Germinal center (tissue), 1 donor: ENCODE data around the gene CNOT1.
"Not testable (repeated sequence)": the region's sequence is repeated elsewhere in the genome, so short reads cannot be mapped to it uniquely, and the experiment has no call there.

Source experiments
- DNase-seq: peaks from one replicate; pipeline ENCODE4 v3.0.0; 2012; ENCODE audit warnings: mixed read lengths, low spot score

Gene CNOT1

GRCh38 chr16:58629733-58630640 lies at the start of gene CNOT1:
CNOT1 (minus strand) TSS chr16:58629826; CDS start chr16:58599337, 30,489 bp downstream.
- DNase-seq = peak; percentile 96

GRCh38 chr16:58678716-58679115 lies 49.1 kb upstream of the CNOT1 start:
- DNase-seq = no peak

DNA sequence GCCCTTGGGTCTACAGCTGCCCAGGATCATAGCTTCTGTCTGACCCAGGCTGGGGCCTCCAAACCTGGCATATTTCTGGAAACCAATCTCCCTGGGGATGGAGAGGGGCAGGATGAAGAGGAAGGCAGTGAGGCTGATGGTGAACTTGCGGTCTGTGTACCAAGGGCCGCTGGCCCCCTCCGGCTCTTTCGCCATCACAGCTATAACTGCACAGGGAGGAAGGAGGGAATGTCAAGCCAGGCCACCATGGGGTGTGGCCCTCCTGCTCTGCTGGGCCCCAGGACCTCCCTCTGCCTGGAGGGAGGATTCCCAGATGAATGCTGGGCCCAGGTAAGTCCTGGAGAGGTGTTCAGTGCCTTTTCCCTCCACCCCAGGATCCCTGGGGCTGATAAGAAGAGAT lies 48.6 kb upstream of the CNOT1 start:
- DNase-seq = no peak

DNA sequence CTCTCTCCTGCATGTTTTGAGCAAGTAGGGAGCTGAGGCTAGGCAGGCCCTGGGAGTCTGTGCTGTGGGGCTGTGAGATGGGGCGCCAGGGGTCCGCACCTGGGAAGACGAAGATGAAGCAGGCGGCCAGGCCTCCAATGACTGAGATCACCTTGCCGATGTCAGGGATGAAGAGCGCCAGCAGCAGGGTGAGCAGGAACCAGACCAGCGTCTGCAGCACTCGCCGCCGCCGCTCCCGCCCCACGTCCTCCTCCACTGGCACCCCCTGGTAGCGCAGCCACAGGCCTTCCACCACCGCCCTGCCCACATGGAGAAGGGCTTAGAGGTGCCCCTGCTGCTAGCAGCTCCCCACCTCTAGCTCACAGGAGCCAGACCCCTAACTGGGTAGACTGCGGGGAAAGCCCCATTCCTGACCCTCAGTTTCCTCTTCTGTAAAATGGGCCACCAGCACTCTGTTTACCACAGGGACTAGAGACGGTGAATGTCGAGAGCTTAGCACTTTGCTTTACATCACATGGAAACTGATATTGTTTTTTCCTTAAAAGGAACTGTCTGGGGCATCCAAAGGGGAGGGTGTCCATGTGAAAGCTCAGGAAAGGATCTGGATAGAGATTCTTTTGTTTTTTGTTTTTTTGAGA lies 41.4 kb upstream of the CNOT1 start:
- DNase-seq = no peak

GRCh38 chr16:58670177-58670576 lies 40.6 kb upstream of the CNOT1 start:
- DNase-seq = no peak

GRCh38 chr16:58665200-58665599 lies 35.6 kb upstream of the CNOT1 start:
- DNase-seq = no peak

DNA sequence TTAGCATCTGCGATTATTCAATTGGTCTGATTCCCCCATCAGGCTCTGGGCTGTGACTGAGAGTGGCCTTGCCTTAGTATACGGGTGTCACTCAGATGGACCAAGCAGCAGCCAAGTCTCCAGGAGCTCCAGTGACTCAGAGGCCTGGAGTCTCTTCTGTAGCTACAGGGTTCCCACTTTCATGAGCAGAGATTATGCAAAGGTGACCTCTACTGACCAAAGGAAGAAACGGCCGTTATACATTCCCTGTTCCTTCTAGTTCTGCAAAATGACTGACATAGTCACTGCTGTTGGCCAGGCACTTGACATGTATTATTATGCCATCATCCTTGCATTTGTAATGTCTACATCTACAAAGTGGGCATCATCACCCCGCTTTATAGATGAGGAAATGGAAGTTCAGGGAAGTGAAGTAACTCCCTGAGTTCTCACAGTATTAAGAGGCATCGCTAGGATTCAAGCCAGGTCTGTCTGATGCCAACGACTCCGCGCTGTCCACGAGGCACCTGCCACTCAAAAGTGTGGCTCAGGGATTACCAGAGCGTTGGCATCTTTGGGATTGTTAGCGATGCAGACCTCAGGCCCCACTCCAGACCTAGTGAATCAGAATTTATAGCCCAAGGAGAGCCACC lies 31.7 kb upstream of the CNOT1 start:
- DNase-seq = peak; percentile 35

DNA sequence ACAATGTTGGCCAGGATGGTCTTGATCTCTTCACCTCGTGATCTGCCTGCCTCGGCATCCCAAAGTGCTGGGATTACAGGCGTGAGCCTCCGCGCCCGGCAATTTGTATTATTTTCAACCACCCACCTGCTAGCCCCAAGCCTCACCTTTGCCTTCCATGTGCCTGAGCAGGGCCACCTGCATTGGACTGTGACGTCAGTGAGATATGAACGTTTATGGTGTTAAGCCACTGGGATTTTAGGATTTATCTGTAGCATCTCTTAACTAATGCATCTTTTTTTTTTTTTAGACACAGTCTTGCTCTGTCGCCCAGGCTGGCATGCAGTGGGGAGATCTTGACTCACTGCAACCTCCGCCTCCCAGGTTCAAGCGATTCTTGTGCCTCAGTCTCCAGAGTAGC lies 30.3 kb upstream of the CNOT1 start:
- not testable (repeated sequence) for DNase-seq

- DNase-seq = no peak
These were observed 29.2 kb upstream of the CNOT1 start for GRCh38 chr16:58658796-58659211.

GRCh38 chr16:58656899-58657298 lies 27.3 kb upstream of the CNOT1 start:
- no peak for DNase-seq

GRCh38 chr16:58655215-58655596 lies 25.6 kb upstream of the CNOT1 start:
- no peak for DNase-seq

DNA sequence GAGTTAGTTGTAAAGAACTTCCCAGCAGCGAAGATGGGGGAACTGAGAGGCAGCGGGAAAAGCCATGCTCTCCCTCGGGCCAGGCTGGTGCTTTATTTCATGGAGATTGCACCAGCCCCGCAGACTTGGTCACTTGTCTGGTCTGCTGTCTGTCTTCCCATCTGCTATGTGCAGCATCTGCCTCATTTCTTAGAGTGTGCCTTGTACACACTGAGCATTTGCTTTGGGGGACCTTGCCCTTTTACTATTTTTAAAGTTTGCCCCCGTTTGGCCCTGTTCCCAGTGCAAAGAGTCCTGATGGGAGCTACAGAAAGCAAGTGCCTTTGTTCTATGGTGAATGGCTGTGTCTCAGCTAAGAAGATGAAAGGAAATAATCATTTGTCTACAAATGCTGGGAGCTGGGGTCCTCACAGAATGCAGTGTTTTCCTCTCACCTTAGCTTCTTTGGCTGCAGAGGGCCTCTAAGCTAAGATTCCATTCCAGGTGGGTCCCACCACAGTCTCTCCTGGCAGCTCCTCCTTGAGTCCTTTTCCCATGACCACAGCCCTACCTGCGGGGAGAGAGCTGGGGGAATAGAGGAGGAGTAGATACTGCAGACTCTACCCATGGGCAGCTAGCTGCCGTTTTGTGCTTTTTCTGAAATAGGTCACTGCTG lies 25.1 kb upstream of the CNOT1 start:
- DNase-seq = no peak

DNA sequence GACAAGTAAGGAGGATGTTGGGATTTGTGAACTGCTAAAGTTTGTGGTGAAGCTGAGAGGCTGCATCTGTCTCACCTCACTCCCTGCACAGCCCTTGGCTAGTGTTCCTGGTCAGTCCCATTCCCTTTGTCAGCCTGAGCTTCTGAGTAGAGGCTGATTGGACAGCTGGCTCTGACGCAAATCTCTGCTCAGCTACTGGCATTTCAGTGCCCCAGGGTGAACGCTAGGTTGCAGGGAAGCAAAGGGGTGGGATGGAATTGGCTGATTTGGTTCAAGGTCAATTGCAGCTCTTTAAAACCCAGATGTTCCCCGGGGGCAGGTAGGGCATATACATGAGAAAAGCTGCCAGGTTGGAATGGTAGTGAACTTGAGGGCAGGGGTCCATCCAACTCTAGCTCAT lies 23.1 kb upstream of the CNOT1 start:
- DNase-seq = no peak

DNA sequence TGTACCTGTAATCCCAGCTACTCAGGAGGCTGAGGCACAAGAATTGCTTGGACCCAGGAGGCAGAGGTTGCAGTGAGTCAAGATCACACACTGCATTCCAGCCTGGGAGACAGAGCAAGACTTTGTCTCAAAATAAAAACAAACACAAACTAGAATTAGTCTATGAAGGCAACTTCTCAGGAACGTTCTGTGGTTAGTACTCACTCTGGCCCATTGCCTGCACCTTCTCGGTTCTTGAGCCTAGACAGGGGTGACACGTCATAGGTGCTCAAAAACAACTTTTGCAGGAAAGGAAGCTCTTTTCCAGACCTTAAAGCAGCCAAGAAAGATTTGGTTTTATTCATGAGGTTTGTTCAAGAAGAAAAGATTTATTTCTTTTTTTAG lies 22.3 kb upstream of the CNOT1 start:
- DNase-seq = no peak

DNA sequence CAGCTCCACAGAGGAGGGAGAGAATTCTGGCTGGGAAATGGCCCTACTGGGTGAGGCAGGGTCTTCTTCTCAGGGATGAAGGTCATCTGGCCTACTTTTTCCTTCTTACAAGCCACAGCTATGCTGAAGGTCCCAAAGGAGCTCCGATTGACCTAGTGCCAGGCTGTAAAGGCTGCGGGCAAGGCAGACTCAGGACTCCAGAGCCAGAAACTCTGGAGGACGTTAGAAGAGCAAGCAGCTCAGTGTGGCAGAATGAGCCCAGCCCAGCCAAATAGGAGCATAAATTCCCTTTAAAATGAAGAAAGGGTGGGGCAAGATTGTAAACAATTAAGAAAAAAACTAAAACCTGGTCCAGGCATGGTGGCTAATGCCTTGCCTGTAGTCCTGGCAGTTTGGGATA lies 20.1 kb upstream of the CNOT1 start:
- no peak for DNase-seq

DNA sequence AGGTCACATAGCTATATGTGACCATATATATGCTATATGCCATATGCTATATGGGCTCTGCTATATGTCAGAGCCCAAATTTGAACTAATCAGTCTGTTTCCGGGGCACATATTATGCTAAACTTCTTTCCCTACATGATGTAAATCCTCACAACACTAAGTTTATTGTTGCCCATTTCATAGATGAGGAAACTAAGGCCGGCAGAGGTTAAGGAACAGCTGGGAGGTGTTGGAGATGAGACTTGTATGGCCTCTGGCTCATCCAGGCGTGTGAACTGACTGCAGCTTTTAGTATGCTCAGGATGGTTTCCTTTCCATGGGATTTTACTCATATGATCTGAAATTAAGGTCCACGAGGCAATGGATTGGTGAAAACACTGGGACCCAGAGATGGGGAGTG lies 17.5 kb upstream of the CNOT1 start:
- DNase-seq = no peak

GRCh38 chr16:58644765-58645487 lies 15.3 kb upstream of the CNOT1 start:
- DNase-seq = no peak

GRCh38 chr16:58644108-58644507 lies 14.5 kb upstream of the CNOT1 start:
- no peak for DNase-seq

- no peak for DNase-seq
These were observed 11.3 kb upstream of the CNOT1 start for GRCh38 chr16:58640949-58641348.

DNA sequence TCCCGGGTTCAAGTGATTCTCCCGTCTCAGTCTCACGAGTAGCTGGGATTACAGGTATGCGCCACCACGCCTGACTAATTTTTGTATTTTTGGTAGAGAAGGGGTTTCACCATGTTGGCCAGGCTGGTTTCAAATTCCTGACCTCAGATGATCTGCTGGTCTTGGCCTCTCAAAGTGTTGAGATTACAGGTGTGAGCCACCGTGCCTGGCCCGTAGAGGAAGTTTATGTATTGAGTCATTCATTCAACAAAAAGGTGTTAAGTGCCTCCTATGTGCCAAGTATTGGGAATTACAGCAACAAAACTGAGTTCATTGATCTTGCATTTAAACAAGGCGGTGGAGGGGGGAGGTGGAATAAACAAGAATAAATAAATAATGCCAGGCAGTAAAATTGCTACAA lies 10.2 kb upstream of the CNOT1 start:
- DNase-seq = no peak

- DNase-seq = no peak
These were observed 9.6 kb upstream of the CNOT1 start for GRCh38 chr16:58639230-58639629.
